ENCODE data around the gene TPRX2. TPM values are rescaled to one million over a fixed set of nuclear protein-coding genes. Genes with fewer than 3 reads are reported as not detected.

TPRX2 gene
- total and polyA plus RNA-seq, 9 donors, result not detected

DNA sequence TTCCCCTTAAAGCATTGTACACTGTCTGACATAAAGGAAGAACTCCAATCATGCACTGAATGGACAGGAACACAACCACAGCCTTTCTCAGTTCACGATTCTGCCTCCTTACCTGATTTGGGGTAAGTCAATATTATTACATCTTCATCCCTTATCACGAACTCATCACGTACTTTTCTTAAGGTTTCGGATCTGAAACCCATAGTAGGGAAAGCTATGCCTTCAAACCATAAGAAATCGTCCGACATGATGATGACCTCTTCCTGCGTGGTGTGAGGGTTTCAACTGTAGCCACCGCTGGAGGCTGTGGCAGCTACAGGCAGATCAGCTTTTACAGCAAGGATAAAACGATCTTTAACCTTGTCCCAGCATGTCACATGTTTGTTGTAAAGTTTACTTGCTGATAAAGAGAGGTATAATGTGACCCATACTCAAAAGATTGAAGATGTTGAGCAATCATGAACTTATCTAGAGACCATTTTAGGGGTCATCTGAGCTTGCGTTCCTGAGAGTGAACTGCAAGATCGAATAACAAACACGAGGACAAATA is 27.1 kb downstream of the TPRX2 start, which contains the start of gene SULT2A1:
Gene SULT2A1 (minus strand): TSS at position 306 of the 550 bp plus-strand sequence. CDS start 58 bp downstream, at position 248.
- intact Hi-C loops (cut with DNase I), result no loop called here
- WGBS, 3 donors, result 58 to 67% (median 65%) methylated on average over 12 of the region's 12 CpGs
- H3K36me3 ChIP-seq, result no peaks in the 10 kb centered on the region
- H3K4me1 ChIP-seq (ENCODE audit: insufficient read depth), result no peaks in the 10 kb centered on the region
- no peak within 1 kb of the TSS for H3K27ac ChIP-seq
- no peaks in the 10 kb centered on the region for H3K9me3 ChIP-seq
- no peaks in the 10 kb centered on the region for H3K27me3 ChIP-seq
- DNase-seq, result no peak
- H3K4me3 ChIP-seq, result no peak within 1 kb of the TSS
- TF ChIP-seq POLR2A (IDR thresholded peaks at IDR 0.05), result no peak
- TF ChIP-seq, protein P1, sequence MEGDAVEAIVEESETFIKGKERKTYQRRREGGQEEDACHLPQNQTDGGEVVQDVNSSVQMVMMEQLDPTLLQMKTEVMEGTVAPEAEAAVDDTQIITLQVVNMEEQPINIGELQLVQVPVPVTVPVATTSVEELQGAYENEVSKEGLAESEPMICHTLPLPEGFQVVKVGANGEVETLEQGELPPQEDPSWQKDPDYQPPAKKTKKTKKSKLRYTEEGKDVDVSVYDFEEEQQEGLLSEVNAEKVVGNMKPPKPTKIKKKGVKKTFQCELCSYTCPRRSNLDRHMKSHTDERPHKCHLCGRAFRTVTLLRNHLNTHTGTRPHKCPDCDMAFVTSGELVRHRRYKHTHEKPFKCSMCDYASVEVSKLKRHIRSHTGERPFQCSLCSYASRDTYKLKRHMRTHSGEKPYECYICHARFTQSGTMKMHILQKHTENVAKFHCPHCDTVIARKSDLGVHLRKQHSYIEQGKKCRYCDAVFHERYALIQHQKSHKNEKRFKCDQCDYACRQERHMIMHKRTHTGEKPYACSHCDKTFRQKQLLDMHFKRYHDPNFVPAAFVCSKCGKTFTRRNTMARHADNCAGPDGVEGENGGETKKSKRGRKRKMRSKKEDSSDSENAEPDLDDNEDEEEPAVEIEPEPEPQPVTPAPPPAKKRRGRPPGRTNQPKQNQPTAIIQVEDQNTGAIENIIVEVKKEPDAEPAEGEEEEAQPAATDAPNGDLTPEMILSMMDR (IDR thresholded peaks at IDR 0.05), result no peak
- TF ChIP-seq EP300 (IDR thresholded peaks at IDR 0.05), result no peak

DNA sequence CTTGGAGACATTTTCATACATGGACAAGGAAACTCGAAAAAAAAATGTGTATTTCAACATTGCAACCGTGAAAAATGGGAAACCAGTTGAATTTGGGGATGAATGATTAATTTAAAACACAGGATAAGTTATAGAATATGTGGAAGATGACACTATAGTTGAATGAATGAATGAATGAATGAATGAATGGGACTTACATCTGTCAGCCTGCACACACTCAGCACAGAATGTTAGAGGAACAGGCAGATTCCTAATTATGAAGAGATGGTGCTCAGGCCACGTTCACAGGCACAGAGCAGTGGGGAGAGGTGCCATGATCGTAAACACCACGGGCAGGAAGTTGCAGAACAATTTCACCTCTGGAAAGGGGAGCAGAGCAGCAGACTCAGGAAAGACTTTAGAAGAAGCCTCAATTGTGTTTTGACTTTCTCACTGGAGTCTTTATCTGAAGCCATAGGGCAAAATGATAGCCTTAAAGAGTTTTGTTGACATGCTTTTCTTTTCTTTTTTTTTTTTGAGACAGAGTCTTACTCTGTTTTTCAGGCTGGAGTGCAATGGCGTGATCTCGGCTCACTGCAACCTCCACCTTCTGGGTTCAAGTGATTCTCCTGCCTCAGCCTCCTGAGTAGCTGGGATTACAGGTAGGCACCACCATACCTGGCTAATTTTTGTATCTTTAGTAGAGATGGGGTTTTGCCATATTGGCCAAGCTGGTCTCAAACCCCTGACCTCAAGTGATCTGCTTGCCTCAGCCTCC is 32.0 kb downstream of the TPRX2 start:
- intact Hi-C loops (cut with DNase I), result no loop called here
- H3K4me1 ChIP-seq (ENCODE audit: insufficient read depth), result no peaks in the 10 kb centered on the region
- no peak overlapping the region for H3K4me3 ChIP-seq
- no peak overlapping the region for H3K27ac ChIP-seq
- WGBS, 3 donors, result 63 to 72% (median 71%) methylated on average over 7 of the region's 7 CpGs
- H3K27me3 ChIP-seq, result no peaks in the 10 kb centered on the region
- H3K9me3 ChIP-seq, result no peaks in the 10 kb centered on the region
- no peaks in the 10 kb centered on the region for H3K36me3 ChIP-seq
- no peak for DNase-seq
- TF ChIP-seq EP300 (IDR thresholded peaks at IDR 0.05), result no peak
- TF ChIP-seq POLR2A (IDR thresholded peaks at IDR 0.05), result no peak
- TF ChIP-seq, protein P1 (IDR thresholded peaks at IDR 0.05), result no peak

DNA sequence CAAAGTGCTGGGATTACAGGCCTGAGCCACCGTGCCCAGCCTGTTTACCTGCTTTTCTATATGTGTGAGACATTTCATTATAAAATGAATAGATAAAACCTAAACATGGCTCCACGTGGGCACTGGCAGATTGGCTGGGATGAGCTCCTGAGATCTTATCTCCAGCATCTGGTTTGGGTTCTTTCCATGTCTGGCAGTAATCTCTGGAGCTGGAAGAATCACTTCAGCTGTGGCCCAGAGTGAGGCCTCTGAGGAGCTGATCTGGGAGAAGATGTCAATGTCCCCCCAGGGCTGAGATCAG is 32.5 kb downstream of the TPRX2 start:
- no peaks in the 10 kb centered on the region for H3K4me1 ChIP-seq (ENCODE audit: insufficient read depth)
- WGBS, 3 donors, result 23 to 40% (median 25%) methylated on average over 2 of the region's 2 CpGs
- no peak for DNase-seq
- no peaks in the 10 kb centered on the region for H3K27me3 ChIP-seq
- intact Hi-C loops (cut with DNase I), result no loop called here
- TF ChIP-seq, protein P1 (IDR thresholded peaks at IDR 0.05), result no peak
- TF ChIP-seq POLR2A (IDR thresholded peaks at IDR 0.05) (no peak), EP300 (IDR thresholded peaks at IDR 0.05) (no peak)
- no peaks in the 10 kb centered on the region for H3K9me3 ChIP-seq
- no peak overlapping the region for H3K27ac ChIP-seq
- no peak overlapping the region for H3K4me3 ChIP-seq
- no peaks in the 10 kb centered on the region for H3K36me3 ChIP-seq

DNA sequence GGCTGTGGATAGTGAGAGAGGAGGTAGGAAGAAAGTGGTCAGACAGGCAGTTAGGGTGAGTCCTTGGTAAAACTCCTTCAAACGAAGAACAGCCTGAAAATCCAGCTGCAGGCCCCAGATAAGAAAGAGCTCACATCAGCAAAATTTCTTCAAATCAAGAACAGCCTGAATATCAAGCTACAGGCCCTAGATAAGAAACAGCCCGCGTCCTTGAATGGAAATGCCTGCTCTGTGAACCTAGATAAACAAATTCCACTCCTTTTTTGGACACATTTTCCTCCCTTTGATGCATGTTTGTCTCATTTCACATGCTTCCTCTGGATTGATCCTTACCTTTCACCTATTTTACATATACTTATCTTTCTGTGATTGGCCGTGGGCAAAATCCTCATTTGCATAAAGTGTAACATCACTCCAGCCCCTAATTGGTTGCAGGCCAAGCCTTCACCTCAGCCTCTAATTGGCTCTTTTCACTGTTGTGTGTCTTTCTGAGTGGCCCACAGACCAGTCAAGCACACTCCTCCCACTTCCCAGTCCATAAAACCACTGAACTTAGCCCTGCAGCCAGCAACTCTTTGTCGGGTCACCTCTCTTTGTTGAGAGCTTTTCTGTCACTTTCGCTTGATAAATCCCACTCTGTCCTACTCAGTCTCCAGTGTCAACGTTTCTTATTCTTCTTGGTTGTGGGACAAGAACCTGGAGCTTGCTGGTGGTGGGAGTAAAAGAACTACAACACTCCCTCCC is 33.1 kb downstream of the TPRX2 start:
- DNase-seq, result peak in 1 of 5 donors; percentile 15
- no peaks in the 10 kb centered on the region for H3K9me3 ChIP-seq
- TF ChIP-seq EP300 (IDR thresholded peaks at IDR 0.05), result no peak
- TF ChIP-seq, protein P1 (IDR thresholded peaks at IDR 0.05), result no peak
- TF ChIP-seq POLR2A (IDR thresholded peaks at IDR 0.05), result no peak
- 25 to 29% (median 27%) methylated on average over 7 of the region's 7 CpGs for WGBS, 3 donors
- no peaks in the 10 kb centered on the region for H3K4me1 ChIP-seq (ENCODE audit: insufficient read depth)
- H3K36me3 ChIP-seq, result no peaks in the 10 kb centered on the region
- no peak overlapping the region for H3K4me3 ChIP-seq
- intact Hi-C loops (cut with DNase I), result no loop called here
- no peak overlapping the region for H3K27ac ChIP-seq
- H3K27me3 ChIP-seq, result no peaks in the 10 kb centered on the region
